Brain pericyte (primary cell): ENCODE data around the gene MVD.

Experiments
- DNase-seq: peaks from one replicate; pipeline ENCODE4 v3.0.0-alpha.2; 2012; ENCODE audit warnings: low read depth, low spot score

The MVD gene, protein sequence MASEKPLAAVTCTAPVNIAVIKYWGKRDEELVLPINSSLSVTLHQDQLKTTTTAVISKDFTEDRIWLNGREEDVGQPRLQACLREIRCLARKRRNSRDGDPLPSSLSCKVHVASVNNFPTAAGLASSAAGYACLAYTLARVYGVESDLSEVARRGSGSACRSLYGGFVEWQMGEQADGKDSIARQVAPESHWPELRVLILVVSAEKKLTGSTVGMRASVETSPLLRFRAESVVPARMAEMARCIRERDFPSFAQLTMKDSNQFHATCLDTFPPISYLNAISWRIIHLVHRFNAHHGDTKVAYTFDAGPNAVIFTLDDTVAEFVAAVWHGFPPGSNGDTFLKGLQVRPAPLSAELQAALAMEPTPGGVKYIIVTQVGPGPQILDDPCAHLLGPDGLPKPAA

DNA sequence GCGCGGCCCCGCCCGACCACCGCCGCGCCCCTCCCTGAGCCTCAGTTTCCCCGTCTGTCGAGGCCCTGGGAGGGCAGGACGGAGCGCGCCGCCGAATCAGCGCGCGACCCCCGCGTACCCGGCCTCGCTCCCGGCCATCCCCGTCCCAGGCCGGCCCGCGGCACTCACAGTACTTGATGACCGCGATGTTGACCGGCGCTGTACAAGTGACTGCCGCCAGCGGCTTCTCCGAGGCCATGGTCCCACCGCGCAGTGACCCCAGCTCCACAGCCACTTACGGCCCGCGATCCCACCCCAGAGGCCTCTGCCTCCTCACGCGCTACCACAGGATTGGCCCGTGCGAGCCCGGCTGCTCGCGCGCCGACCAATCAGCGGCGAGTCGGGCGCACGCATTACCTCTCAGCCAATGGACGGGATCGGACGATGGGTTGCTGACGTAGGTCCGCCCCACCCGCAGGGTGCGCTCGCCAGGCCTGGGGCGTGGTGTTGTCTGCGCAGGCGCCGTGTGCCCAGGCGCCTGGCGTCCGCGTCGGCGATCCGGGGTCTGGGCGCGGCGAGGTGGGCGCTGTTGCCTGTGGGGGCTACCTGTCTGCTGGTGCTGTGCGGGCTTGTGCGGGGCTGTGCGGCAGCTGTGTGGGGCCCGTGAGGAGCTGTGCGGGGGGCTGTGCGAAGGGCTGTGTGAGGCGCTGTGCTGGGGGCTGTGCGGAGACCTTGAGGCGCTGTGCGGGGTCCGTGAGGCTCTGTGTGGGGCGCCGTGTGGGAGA is at the start of gene MVD:
Gene MVD, minus strand, starts transcription at position 249 of the 764 bp plus-strand sequence. Its CDS starts 11 bp downstream, at position 238.
- peak; percentile 98 for DNase-seq

DNA sequence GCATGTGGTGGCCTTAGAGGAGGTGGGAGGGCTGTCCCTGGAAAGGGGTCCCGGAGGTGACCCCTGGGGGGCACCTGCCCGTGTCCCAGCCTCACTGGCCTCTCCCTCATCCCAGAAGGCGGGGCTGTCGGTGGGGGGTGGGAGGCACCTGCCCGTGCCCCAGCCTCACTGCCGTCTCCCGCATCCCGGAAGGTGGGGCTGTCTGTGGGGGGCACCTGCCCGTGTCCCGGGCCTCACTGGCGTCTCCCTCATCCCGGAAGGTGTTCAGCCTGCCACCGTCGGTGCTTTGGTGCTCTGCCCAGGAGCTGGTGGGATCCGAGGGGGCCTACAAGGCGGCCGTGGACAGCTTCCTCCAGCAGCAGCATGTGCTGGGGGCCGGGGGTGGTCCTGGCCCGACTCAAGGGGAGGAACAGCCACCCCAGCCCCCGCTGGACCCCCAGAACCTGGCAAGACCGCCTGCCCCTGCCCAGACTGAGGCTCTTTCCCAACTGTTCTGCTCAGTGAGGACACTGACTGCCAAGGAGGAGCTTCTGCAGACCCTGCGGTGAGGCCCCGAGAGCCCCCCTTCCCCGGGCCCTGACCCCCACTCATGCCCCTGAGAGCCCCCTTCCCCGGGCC is 49.6 kb upstream of the MVD start:
- DNase-seq: no peak

DNA sequence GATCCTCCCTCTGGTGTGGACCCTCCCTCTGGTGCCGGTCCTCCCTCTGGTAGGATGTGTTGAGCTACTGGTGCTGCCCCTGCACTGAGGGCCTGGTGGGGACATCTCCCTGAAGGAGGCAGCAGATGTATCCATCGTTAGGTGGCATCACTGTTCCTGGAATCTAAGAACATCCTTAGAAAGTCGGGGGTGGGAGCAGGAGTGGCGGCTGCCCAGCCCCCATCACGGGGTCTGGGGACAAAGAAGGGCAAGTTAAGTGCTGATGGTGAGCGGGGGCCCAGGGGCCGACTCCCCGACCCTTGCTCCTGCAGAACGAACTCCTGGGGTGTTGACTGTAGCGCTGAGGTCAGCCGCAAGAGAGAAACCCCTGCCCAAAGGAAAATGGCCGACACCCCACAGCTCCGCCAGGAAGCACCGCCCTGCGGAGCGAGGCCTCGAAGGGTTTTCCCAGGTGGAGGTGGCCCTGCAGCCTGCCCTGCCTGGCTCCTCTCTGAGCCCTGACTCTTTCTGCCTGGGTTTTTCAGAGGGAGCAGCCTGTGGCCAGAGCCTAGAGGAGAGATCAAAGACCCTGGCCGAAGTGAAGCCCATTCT is 49.0 kb upstream of the MVD start:
- no peak for DNase-seq

DNA sequence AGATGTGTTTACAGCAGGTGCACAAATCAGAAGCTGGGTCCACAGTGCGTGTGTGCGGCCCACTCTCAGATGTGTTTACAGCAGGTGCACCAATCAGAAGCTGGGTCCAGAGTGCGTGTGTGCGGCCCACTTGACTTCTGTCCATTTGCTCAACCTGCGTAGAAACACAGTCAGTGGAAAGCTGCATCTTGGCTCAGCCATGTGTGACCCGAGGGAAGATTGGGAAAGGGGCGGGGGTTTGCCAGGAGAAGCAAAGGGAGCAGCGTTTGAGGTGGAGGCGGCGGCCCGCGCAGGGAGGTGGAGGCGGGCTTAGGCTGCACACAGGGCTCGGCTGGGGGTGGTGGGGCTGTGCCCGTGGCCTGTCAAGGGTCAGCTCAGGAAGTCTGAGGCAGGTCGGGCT is 47.7 kb upstream of the MVD start:
- no peak for DNase-seq

DNA sequence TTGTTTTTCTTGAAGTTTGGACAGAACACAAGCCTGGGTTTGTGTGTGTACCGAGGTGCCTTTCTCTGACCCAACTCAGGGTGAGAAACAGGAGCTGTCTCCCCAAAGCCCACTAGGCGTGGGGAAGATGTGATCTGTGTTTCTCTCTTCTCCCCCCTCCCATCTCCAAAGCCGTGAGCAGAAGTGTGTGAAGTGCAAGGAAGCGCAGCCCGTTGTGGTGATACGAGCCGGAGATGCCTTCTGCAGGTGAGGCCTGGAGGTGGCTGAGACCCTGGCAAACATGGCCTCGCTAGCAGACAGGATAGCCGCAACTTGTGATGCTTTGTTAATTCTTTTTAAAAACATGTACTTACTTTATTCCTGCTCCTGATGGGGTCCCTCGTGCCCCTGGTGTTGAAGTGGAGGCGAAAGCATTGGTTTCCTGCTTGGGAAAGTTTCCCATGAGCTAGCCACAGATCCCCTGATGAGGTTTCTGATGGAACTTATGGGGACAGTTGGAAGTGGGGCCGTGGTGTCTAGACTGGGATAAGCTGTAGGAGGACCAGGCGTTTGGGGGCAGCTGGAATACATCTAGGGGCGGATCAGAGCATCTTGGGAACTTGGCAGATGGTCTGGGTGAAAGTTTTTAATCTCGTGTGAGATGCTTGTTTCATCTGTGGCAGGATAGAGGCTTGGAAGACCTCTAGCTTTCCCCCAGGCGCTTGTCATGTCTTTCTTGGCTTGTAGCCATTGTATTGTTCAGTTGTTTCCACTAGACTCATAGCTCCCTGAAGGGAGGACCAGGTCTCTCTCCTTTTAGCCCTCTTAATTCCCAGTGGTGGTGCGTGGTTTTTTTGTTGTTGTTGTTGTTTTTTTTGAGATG is 44.3 kb upstream of the MVD start:
- DNase-seq: no peak

DNA sequence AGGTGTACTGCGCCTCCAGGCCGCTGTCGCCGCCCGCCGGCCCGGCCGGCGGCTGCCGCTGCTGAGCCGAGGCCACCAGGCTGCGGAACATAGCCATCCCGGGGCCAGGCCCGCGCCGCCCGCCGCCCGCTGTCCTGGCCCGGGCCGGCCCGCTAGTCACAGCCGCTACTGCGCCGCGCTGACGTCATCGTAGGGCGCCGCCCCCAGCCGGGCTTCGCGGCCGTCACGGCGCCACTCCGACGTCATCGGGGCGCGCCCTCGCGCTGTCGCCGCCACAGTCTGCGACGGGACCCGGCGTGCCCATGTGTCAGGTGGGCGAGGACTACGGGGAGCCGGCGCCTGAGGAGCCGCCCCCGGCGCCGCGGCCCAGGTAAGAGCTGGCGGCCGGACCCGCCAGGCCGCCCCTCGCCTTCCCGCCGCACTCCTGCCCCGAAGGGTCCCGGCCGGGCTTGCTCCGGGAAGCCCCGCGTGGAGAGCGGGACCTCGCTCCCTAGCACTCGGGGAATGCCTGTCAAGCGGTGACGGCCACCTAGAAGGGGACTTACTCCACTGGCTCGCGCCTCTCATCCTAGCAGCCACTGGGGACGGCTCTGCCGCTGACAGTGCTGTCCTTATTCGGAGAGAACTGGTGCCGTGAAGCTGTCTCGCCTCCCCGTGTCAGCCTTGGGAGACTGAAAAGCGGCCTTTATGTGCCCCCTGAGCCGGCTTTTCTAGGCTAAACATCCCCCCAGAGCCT is 43.5 kb upstream of the MVD start, which contains the start of the genes CTU2 and RNF166:
Gene CTU2, plus strand, starts transcription at position 275 of the 736 bp plus-strand sequence. Its CDS starts 28 bp downstream, at position 303.
Gene RNF166, minus strand, starts transcription at position 180 of the 736 bp plus-strand sequence. Its CDS starts 83 bp downstream, at position 97.
- no peak for DNase-seq

DNA sequence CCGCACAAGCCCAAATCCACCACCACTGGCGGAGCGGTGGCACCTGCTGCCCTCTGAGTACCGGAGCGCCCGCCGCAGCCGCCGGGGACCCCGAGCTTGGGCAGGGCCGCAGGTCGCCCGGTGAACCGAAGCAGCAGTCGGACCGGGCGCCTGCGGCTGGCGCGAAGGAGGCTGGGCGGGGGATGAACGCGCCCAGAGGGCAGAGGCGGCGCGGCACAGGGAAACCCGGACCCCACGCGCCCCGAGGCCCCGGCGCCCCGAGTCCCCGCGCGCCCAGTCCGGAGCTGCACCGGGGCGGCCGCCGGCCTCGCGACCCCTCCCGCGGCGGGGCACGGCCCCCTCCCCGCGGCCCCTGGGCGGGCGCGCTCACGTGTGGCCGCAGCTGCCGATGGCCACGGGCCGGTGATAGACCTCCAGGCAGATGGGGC is 42.9 kb upstream of the MVD start:
- no peak for DNase-seq

DNA sequence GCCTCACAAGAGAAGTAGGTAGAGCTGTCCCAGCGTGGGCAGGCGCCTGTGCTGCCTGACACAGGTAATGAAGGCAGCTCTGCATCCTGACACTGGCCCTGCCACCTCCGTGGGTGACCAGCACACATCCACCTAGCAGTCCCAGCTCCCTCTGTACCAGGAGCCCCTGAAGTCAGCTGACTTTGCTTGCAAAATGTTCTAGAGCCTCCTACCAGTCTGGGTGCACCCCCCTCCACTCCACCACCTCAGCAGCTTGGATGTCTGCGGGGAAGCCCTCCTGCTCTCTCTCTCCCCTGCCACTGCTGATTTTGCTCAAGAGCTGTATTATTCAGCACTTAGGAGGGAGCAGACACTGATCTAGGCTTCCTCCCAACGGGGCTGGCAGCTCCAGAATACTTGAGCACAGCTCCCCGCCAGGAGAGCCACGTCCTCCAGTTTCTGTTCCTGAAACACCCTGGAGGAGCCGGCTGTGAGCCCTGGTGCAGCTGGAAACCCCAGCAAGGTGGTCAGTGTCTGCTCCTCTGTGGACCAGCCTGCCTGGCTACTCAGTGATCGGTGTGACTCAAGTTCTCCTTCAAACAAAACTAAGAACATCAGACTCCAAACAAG is 42.3 kb upstream of the MVD start:
- no peak for DNase-seq

DNA sequence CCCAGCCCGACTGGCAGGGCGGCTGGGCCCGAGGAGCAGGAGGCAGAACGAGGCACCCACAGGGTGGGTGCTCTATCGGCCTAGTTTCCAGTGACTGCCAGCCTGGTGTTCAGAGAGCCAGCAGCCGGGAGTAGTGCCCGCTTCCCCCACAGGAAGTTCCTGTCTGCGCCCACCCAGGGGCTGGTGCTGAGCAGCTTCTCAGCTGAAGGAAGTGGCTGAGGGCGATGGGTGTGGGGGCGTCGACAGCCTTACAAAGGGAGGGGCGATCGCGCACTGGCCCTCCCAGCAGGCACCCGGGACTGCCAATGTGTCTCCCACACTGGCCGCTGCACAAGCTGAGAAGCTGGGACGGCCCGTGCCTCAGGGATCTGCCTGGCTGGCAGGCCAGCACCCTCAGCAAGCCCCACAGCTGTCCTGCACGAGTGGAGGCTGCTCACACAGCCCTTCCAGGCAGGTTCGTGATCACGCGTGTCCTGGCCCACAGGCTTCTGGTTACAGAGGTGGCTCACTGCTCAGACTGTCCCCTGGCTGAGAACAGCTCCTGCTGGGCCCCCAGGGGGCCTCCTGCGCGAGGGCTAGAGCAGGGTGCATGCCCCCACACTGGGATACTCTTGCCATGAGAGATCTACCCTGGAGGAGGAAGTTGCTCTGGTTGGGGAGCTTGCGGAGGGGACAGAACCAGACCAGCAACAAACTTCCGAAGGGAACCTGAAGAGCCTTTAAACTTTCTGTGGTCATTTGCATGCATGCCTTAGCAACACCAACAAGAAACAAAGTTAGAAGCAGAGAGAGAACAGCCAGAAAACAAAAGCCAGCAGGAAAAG is 40.8 kb upstream of the MVD start:
- DNase-seq: no peak

DNA sequence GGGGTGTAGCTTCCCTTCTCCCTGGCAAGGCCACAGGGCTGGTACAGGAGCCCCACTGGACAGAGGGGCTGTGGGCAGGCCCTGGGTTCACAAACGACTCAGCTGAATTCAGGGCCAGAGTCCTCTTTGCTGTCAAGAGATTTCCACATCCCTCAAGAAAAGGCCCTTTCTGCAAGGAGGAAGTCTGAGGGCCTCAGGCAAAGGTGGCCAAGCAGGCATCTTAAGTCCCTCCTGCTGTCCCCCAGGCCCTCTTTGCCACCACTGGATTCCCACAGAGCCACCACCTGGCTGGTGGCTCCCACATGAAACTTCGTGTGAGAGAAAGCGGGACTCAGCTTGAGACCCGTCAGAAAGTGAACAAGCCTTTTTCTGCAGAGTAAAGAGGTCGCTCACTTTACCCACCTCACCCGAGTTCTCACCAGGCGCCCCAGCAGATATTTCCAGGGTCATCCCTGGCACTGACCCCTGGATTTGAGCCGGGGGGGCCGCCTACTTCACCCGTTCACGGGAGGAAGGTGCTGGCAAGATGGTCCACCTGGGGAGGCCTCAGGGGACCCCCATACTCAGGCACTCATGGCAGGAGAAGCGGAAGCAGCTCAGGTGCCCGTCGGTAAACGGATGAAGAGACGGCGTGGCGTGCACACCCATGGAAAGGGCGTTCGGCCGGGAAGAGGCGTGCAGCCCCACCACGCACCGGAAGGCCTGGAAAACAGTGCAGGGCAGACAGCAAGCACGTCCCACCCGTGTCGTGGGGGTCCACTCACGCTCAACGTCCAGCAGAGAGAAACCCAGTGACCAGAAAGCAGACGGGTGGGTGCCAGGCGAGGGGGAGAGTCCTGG is 39.7 kb upstream of the MVD start:
- DNase-seq: no peak

DNA sequence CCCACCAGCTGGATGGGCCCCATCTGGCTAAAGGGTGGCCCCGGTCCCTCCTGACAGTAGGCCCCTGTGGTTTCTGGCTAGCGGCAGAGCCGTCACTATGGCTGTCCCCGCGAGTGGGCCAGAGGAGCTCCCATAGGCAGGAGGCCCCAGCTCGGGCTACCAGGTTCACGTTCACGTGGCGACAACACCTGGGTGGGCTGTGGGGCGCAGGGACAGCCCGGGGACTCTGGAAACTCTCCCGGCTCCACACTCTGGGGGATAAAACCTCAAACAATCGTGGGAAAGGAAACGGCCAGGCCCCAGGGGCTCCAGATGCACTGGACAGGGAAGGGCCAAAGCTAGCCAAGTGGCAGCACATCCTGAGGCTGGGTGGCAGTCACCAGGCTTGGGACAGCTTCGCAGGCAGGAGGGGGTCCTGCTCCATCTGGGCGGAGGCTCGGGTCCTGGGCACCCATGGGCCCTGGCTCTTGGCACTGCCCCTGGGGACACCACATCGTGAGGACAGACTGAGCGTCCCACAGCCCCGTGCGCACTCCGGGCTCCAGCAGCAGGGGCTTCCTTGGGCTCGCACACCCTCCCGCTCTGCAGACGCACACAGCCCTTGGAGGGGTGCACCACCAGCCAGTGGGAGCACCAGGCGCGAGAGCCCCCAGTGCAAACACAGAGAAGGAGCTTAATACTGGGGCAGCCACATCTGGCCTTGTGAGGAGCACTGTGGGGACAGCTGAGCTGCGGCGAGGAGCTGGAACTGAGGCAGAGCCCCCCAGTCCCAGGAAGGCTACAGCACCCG is 38.9 kb upstream of the MVD start:
- DNase-seq: no peak

DNA sequence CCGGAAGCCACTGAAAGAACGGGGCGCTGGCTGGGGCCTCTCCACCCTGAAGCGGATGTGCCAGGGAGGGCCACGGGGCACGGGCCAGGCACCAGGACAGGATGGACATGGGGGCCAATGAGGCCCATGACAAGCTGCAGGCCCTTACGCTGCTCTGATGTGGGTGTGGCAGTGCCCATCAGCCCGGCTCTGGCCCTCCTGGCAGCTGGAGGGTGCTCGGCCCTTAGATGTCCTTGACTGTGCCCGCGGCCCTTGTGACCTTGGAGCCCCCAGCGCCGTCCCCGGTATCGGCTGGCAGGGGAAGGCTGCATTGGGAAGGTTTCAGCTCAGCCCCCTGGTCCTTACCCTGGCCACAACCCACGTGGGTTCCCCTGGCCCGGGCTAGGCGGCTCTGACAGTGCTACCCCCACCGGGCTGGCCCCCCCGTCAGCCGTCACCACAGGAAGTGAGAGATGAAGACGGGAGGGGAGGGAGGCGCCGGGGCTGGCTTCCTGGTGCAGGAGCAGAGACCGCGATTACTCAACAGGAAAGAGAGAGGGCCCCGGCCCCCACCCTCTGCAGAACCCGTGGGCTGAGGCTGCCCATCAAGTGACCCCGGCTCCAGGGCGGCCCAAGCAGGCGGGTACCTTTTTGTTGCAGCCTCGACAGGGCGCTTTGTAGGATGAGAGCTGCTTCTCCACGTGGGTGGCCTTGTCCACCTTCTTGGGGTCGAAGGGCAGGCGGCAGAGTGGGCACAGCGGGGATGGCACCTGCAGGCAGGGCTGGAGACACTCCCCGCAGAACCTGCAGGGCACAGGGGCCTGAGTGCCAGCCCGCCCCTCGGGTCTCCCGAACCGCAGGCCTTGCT is 38.0 kb upstream of the MVD start:
- DNase-seq: no peak

DNA sequence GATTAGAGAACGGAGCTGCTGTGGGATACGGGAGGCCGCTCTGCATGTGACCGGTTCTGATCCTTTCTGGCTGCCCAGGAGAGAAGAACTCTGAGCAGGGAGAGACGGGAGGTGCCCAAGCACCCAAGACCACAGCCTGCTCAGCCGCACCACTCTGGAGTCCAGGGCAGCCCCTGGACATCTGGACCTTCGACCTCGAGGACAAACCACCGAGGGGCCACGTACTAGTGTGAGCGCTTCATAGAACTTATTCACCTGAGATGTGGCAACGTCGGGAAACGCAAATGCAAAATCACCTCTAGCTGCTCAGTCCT is 37.4 kb upstream of the MVD start:
- DNase-seq: no peak

DNA sequence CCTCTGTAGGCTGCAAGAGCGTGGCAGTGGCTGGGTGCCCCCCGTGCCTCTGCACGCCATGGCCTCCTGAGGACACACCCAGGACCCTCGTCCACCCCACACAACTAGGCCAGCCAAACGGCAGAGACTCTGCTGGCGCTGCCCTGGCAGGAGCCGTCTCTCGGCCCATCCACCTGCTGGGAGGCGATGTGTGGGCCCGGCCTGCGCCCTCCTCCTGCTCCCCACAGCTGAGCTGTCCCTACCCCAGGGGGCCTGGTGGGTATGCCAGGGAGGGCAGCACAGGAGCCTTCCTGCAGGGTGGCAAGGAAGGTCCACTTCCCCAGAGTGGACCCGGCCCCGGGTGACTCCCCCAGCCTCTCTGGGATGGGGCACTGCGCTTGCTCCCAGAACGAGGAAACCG is 36.3 kb upstream of the MVD start:
- DNase-seq: no peak

DNA sequence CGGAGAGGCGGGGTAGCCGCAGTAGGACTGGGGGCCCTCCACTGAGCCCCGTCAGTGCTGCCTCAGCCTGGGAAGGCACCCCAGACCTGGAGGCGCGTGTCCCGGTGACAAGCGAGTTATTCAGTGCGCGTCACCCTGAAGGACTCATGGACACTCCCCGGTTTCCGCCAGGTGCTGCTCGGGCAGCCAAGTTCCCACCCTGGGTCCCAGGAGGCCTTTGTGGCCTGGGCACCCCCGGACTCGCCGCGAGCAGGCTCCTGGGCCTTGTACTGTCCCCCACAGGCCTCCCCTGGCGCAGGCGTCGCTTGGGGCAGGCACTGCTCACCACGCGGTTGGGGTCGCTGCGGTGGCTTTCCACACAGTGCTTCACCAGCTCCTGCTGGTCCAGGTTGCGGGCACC is 35.8 kb upstream of the MVD start:
- no peak for DNase-seq

DNA sequence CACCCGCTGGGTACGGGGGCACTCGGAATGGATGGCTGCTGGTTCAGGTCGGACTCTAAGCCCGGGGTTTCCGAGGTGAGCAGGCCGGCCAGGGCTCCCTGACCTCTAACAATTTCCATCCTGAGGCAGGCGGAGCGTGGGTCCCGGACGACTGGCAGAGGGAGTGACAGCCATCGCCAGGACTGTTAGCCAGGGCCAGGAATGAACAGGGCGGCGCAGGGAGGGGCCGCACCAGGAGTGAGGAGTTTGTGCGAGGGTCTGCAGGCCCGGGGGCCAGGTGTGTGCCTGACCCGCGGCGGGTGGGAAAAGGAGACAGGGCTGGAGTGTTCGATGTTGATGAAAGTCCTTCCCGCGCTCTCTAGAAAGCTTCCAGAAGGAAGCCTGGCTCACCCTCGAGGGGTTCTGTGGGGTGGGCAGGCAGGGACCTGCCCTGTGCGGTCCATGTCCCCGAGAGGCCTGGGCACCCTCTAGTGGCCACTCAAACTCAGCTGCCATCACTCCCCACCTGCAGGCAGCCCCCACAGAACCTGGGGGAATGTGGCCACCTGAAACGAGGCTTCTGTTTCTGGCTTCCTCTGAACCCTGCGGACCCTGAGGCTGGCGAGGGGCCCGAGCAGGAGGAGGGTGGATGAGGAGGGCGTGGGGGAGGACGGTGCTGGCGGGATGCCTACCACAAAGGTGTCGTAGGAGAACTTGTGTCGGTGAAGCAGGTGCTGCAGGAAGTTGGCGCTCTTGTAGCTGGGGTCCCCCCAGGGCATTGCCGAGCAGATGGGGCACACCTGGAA is 35.1 kb upstream of the MVD start:
- DNase-seq: no peak
